A172 (cell line): ENCODE data around the gene VEZT. TPM values are rescaled to one million over a fixed set of nuclear protein-coding genes. Genes with fewer than 3 reads are reported as not detected.
"Not testable (repeated sequence)": the region's sequence is repeated elsewhere in the genome, so short reads cannot be mapped to it uniquely, and the experiment has no call there.

Source experiments
- DNase-seq: peaks from one replicate; pipeline ENCODE4 v3.0.0-alpha.2; 2015; ENCODE audit warnings: low spot score
- total RNA-seq: library from RNA; depleted of rRNA; stranded (reverse); fragments of >200 nt; shearing (Covaris generic); gene quantifications from 2 replicates; pipeline ENCODE4 v1.2.3, GENCODE V29; 2014

VEZT gene
- total RNA-seq, 1 experiment from 2014 or later: 104 TPM

GRCh38 chr12:95224202-95225170 is 6.9 kb downstream of the VEZT start:
- DNase-seq: peak; percentile 23

- DNase-seq: no peak
Observed at GRCh38 chr12:95225645-95226212, 8.1 kb downstream of the VEZT start.

GRCh38 chr12:95227818-95228356 is 10.3 kb downstream of the VEZT start:
- DNase-seq: no peak

- no peak for DNase-seq
Observed at GRCh38 chr12:95228617-95229016, 11.0 kb downstream of the VEZT start.

GRCh38 chr12:95229636-95230035 is 12.0 kb downstream of the VEZT start:
- DNase-seq: no peak

GRCh38 chr12:95230313-95230712 is 12.7 kb downstream of the VEZT start:
- no peak for DNase-seq

- peak; percentile 73 for DNase-seq
Observed at GRCh38 chr12:95231190-95231589, 13.6 kb downstream of the VEZT start.

GRCh38 chr12:95234187-95234586 is 16.6 kb downstream of the VEZT start:
- not testable (repeated sequence) for DNase-seq

GRCh38 chr12:95235621-95236020 is 18.0 kb downstream of the VEZT start:
- DNase-seq: not testable (repeated sequence)

- DNase-seq: no peak
Observed at GRCh38 chr12:95237315-95237714, 19.7 kb downstream of the VEZT start.

- no peak for DNase-seq
Observed at GRCh38 chr12:95238150-95238549, 20.5 kb downstream of the VEZT start.

GRCh38 chr12:95239216-95239615 is 21.6 kb downstream of the VEZT start:
- no peak for DNase-seq

- DNase-seq: not testable (repeated sequence)
Observed at GRCh38 chr12:95239835-95240234, 22.2 kb downstream of the VEZT start.

- no peak for DNase-seq
Observed at GRCh38 chr12:95240556-95240955, 22.9 kb downstream of the VEZT start.

- not testable (repeated sequence) for DNase-seq
Observed at GRCh38 chr12:95241138-95241537, 23.5 kb downstream of the VEZT start.

- DNase-seq: no peak
Observed at GRCh38 chr12:95241761-95242506, 24.3 kb downstream of the VEZT start.

- no peak for DNase-seq
Observed at GRCh38 chr12:95243497-95244183, 26.0 kb downstream of the VEZT start.

- DNase-seq: no peak
Observed at GRCh38 chr12:95244350-95244749, 26.7 kb downstream of the VEZT start.

GRCh38 chr12:95248095-95248494 is 30.5 kb downstream of the VEZT start:
- no peak for DNase-seq

GRCh38 chr12:95248604-95249360 is 31.2 kb downstream of the VEZT start:
- no peak for DNase-seq

GRCh38 chr12:95253386-95253785 is 35.8 kb downstream of the VEZT start:
- DNase-seq: no peak
